RPMI7951 (cell line): ENCODE data around the gene RAB44. TPM values are rescaled to one million over a fixed set of nuclear protein-coding genes. Genes with fewer than 3 reads are reported as not detected.
"Not testable (repeated sequence)": the region's sequence is repeated elsewhere in the genome, so short reads cannot be mapped to it uniquely, and the experiment has no call there.

Experiments
- DNase-seq: peaks from one replicate; pipeline ENCODE4 v3.0.0-alpha.2; 2012; ENCODE audit warnings: low read depth
- total RNA-seq: library from RNA; depleted of rRNA; stranded (reverse); fragments of >200 nt; shearing (Covaris generic); gene quantifications from 2 replicates; pipeline ENCODE4 v1.2.3, GENCODE V29; 2014

Gene RAB44
- total RNA-seq, 1 experiment from 2014 or later: not detected

GRCh38 chr6:36706339-36706738, 8.7 kb downstream of the RAB44 start:
- no peak for DNase-seq

- DNase-seq: no peak
These were observed 15.2 kb downstream of the RAB44 start for GRCh38 chr6:36712816-36713215.

GRCh38 chr6:36713846-36714245, 16.2 kb downstream of the RAB44 start:
- DNase-seq: no peak

- no peak for DNase-seq
These were observed 16.9 kb downstream of the RAB44 start for GRCh38 chr6:36714511-36714910.

GRCh38 chr6:36715469-36715868, 17.8 kb downstream of the RAB44 start:
- DNase-seq: no peak

GRCh38 chr6:36716476-36717093, 19.0 kb downstream of the RAB44 start:
- no peak for DNase-seq

- DNase-seq: no peak
These were observed 19.7 kb downstream of the RAB44 start for GRCh38 chr6:36717231-36717825.

GRCh38 chr6:36717871-36718540, 20.4 kb downstream of the RAB44 start:
- DNase-seq: no peak

GRCh38 chr6:36718560-36718959, 20.9 kb downstream of the RAB44 start:
- no peak for DNase-seq

GRCh38 chr6:36719126-36719525, 21.5 kb downstream of the RAB44 start:
- DNase-seq: no peak

- DNase-seq: no peak
These were observed 22.9 kb downstream of the RAB44 start for GRCh38 chr6:36720251-36721141.

- DNase-seq: no peak
These were observed 23.9 kb downstream of the RAB44 start for GRCh38 chr6:36721369-36722140.

- no peak for DNase-seq
These were observed 24.7 kb downstream of the RAB44 start for GRCh38 chr6:36722365-36722764.

- DNase-seq: no peak
These were observed 25.3 kb downstream of the RAB44 start for GRCh38 chr6:36722879-36723278.

GRCh38 chr6:36723992-36724391, 26.4 kb downstream of the RAB44 start:
- not testable (repeated sequence) for DNase-seq

GRCh38 chr6:36724514-36725390, 27.1 kb downstream of the RAB44 start:
- peak; percentile 58 for DNase-seq

- DNase-seq: no peak
These were observed 28.0 kb downstream of the RAB44 start for GRCh38 chr6:36725581-36725980.

GRCh38 chr6:36727505-36728021, 29.9 kb downstream of the RAB44 start:
- peak; percentile 53 for DNase-seq

GRCh38 chr6:36728289-36729160, 30.9 kb downstream of the RAB44 start:
- no peak for DNase-seq
